Measurements from ENCODE around the gene HCST.
A peak's percentile ranks its signal among the peaks of the same experiment; 100 is the strongest.
"Not testable (repeated sequence)": the region's sequence is repeated elsewhere in the genome, so short reads cannot be mapped to it uniquely, and the experiment has no call there.

The HCST gene

GRCh38 chr19:35882114-35882832 is 20.1 kb upstream of the HCST start:
- peak; percentile 84 for DNase-seq

DNA sequence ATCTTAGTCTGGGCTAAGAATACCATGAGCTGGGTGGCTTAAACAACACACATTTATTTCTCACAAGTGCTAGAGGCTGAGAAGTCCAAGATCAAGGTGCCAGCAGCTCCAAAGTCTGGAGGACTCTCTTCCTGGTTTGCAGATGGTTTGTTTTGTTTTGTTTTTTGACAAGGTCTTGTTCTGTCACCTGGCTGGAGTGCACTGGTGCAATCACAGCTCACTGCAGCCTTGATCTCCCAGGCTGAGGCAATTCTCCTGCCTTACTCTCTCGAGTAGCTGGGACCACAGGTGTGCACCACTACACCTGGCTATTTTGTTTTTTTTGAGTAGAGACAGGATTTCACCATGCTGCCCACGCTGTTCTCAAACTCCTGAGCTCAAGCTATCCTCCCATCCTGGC is 18.4 kb upstream of the HCST start:
- no peak for DNase-seq

DNA sequence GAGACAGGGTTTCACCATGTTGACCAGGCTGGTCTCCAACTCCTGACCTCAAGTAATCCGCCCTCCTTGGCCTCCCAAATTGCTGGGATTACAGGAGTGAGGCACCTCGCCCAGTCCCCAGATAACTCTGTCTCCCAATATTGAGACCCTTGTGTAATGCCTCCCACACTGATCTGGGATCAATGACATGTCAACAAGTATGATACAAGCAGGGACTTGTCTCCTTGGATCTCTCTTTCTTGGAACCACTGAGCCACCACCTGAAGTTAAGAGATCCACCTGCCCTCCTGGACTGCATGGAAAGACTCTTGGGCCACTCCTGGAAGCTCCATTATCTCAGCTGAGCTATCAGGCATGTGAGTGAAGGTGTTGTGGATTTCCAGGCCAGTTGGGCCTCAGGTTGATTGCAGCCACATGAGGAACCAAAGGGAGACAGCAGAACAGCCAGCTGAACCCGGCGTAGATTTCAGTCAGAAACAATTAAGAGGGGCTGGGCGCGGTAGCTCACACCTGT is 17.0 kb upstream of the HCST start:
- no peak for DNase-seq

- no peak for DNase-seq
These were observed 16.4 kb upstream of the HCST start for GRCh38 chr19:35885904-35886303.

DNA sequence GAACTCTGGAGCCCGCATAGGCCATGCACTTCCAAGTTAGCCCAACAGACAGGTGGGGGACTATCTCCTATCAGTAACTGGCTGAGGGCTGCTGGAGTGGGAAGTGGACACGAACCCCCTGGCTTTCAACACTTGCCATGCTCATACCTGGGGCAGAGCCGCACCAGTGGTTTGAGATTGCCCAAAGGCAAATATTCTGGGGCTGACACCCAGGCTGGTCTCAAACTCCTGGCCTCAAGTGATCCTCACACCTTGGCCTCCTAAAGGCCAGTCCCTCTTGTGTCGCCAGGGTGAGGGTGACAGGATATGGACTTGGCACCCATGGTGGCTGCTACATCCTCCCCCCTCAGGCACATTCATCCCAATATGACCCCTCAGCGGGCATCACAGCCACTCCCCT is 15.1 kb upstream of the HCST start:
- DNase-seq: no peak

GRCh38 chr19:35888398-35888797 is 13.9 kb upstream of the HCST start:
- no peak for DNase-seq

DNA sequence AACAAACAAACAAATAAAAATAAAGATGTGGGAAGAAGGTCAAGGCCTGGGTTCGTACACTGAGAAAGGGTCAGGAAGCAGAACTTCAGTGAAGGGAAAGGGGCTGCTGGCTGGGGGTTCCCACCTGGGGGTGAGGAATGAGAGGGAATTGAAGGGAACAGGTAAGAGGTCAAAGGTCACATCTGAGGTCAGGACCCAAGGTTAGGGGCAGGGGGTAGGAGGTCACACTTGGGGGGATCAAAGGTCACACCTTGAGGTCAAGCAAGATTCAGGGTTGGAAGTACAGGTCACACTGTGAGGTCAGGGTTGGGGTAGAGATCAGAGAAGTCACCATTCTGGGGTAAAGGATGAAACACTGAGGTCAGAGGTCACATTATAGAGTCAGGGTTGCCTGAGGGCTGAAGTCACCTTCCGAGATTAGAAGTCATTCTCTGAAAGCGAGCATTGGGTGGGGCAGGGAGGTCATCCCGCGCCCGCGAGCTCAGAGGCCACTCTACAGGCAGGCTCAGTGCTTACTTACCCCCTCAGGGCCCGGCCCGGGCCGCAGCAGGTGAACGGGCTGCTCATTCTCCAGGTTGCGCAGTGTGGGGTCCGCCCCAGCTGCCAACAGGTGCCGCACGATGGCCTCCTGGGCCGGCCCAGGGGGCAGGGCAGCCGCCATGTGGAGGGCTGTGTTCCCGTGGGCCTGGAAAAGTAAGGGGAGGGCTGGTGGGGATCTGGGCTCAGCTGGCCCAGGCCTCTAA is 12.8 kb upstream of the HCST start:
- no peak for DNase-seq

- no peak for DNase-seq
These were observed 12.1 kb upstream of the HCST start for GRCh38 chr19:35890113-35890650.

DNA sequence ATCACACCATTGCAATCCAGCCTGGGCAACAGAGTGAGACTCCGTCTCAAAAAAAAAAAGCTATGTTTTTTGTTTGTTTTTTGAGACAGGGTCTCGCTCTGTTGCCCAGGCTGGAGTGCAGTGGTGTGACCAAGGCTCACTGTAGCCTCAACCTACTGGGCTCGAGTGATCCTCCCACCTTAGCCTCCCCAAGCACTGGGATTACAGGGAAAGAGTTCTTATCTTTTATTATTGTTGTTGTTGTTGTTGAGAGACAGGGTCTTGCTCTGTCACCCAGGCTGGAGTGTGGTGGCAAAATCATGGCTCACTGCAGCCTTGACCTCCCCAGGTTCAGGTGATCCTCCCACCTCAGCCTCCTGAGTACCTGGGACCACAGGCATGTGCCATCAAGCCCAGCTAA is 10.5 kb upstream of the HCST start:
- not testable (repeated sequence) for DNase-seq

- no peak for DNase-seq
These were observed 8.0 kb upstream of the HCST start for GRCh38 chr19:35894342-35894741.

GRCh38 chr19:35895911-35896642 is 6.3 kb upstream of the HCST start:
- DNase-seq: no peak

GRCh38 chr19:35896643-35897040 is 5.7 kb upstream of the HCST start:
- DNase-seq: no peak

DNA sequence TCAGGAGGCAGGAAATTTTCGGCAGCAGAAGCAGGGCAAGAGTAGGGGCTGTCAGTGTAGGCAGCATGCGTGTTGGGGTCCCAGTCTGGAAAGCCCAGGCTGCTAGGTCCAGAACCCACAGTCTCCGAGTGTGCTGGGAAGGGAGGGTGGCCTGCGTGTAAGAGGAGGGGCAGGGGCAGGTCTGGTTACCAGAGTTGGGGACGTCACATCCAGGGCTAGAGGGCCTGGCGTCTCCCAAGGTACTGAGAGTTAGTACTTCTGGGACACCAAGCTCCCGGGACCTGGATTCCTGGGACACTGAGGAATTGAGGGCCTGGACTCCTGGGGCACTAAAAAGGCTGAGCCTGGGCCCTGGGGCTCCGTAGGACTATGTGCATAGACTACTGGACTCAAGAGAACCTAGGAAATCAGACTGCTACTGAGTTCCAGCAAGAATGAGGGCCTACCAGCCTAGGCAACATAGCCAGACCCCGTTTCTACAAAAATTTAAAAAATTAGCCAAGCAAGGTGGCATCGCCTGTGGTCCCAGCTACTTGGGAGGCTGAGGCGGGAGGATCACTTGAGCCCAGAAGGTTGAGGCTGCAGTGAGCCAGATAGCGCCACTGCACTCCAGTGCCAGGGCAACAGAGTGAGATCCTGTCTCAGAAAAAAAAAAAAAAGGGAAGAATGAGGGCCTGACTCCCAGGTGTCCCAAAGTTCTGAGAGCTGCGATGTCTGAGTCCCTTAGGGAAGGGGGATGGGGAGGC is 4.5 kb upstream of the HCST start:
- DNase-seq: no peak

DNA sequence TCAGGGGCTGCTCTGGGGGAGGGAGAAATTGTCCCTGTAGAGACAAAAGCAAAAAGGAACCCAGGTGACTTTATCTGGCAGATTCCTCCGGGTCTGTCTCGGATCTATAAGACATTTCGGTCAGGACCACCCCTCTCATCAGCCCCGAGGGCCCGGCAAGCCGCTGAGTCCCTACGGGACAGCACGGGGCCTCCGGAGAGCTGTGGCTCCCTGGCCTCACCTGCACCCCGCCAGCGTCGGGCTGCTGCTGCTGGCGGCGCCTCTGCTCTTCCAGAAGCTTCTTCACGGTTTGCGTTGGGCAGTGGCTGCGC is 3.9 kb upstream of the HCST start:
- DNase-seq: no peak

DNA sequence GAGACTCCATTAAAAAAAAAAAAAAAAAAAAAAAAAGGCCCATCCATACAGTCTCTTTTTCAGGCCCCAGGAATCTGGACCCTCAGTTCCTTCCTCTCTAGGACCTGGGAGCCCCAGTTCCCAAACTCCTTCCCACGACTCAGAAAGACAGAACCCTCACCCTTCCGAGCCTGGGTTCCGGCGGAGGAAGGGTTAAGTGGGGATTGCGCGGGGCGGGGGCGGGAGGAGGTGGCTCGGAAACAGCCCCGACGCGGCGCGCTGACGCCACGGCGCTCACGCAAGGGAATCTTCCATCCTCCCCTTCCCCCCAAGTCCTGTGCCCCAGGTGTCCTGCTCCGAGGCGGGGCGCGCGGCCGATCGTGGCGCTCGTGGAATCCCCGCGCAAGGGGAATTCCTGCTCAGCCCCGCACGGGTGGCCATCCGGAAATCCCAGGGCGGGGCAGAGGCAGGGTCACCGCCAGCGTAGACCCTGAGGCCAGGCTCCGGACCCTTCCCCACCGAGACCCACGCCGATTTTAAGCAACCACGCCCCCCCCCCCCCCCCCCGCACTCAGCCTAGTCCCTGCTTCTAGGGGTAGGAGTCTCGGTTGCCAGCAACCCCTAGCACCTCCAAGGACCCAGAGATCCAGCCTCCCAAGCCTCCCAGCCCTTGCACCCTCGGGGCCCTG is 2.6 kb upstream of the HCST start:
- peak; percentile 91 for DNase-seq

DNA sequence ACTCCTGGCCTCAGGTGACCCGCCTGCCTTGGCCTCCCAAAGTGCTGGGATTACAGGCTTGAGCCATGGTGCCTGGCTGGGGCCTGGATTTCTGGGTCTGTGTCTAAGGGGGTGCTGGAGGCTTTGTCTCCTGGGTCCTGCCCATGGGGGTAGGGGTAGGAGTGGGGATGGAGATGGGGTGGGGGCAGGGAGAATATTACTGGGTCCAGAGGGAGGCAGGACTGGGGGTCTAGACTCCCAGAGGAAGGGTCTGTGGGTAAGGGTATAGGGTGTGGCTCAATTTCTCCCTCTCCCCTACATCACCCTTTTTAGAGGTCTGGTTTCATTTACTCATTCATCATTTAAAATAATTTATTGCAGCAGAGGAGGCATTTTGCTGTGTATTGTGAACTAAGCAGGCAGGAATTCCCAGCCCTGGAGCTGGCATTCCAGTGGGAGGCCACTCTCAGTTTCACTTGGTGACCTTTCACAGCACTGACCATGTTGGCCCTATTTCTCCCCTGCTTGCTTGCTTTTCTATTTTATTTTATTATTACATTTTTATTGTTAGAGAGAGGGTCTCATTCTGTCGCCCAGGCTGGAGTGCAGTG is 1.2 kb upstream of the HCST start:
- no peak for DNase-seq

GRCh38 chr19:35902870-35903475 is 644 bp downstream of the HCST start:
- DNase-seq: no peak

GRCh38 chr19:35903550-35904179 is 1.3 kb downstream of the HCST start:
- DNase-seq: peak; percentile 94

DNA sequence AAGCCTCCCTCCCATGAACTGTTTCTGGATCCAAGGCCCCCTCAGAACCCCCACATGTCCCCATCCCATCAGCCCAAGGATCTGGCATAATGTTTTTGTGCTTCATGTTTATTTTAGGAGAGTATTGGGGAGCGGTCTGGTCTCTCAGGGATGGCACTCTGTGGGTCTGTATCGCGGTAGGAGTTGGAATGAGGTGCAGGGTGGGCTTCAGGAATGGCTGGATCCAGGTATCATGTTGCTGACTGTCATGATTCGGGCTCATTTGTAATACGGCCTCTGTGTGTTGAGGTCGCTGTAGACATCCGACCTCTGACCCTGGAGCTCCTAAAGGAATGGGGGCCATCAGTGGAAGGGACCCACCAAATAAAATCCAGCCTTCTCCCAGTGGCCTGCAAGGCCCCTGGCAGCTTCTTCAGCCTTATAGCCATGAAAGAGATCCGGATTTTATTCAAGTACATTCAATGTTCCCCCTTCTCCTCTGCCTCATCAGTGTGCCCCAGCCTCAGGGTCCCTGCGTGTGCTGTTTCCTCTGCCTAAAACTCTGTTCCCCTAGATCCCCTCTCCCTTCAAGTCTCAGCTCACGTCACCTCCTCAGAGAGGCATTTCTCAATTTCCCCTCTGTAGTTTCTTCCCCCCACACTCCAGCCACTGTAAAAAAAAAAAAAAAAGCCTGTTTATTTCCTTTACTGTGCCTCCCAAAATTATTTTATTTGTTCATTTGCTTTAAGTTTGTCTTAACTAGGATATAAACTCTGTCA is 2.2 kb downstream of the HCST start:
- DNase-seq: no peak

DNA sequence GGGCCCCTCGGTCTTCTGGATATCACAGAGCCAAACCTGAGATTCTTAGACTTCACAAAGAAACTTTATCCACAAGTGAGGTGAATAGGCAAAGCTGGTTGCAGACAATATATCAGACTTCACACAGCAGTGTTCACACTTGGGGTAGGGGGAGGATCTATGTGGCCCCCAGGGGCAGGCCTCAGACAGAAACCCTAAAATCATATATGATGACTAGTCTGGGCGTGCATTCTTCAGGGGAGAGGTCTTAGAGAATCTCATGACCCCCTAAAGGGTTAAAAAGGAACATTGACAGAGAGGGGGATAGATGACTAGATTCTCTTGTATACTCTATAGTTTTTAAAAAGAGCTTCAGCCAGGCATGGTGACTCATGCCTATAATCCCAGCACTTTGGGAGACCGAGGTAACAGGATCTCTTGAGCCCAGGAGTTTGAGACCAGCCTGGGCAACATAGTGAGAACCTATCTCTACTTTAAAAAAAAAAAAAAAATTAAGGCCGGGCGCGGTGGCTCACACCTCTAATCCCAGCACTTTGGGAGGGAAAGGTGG is 2.9 kb downstream of the HCST start:
- DNase-seq: no peak
